TTC549 (cell line): ENCODE results near the gene BLOC1S4.
"Not testable (repeated sequence)": the region's sequence is repeated elsewhere in the genome, so short reads cannot be mapped to it uniquely, and the experiment has no call there.

Source experiments
- FAIRE-seq: peaks from 2 replicates; lab custom pipeline; 2012; peaks lifted over from hg19 to GRCh38; lab: Jason Lieb, UNC

Gene BLOC1S4

GRCh38 chr4:6718932-6719610 lies 3.1 kb downstream of the BLOC1S4 start:
- no peak for FAIRE-seq

DNA sequence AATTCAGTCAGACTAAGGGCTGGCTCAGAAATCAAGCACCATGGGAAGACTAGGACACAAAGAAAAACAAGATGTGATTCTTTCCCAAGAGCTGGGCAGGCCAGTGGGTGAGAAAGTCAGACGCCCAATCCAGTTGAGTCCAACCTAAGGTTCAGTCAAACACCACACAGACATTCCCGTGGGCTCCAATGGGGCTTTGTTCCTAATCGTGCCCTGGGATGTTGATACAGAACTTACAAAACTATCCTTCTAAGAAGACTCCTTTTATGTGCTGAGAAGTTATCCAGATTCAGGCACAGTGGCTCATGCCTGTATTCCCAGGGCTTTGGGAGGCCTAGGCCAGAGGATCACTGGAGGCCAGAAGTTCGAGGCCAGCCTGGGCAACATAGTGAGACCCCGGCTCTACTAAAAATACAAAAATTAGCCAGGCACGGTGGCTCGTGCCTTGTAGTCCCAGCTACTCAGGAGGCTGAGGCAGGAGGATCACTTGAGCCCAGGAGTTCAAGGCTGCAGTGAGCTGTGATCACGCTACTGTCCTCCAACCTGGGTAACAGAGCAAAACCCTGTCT lies 3.7 kb downstream of the BLOC1S4 start:
- no peak for FAIRE-seq

DNA sequence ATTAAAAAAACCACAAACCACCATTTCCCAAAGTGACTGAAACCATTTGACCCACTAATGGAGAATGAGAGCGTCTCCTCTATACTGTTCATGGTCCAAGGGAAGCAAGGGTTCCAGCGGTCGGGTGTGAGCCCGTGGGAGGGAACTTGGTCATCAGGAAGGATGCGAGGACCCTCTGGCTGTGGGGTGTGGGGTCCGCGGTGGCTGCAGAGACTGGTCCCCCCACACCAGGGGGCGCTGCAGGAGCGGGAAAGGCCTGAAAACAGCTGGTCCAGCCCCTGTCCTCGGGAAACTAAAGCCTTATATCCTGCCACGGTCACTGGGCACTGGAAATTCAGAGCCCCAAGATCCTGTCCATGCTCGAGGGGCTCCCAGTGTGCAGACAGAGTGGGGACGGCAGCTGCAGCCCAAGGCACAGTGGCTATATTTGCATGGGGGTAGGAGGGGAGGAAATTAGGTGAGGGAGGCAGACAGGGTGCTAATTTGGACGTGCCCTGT lies 4.3 kb downstream of the BLOC1S4 start:
- FAIRE-seq = no peak

DNA sequence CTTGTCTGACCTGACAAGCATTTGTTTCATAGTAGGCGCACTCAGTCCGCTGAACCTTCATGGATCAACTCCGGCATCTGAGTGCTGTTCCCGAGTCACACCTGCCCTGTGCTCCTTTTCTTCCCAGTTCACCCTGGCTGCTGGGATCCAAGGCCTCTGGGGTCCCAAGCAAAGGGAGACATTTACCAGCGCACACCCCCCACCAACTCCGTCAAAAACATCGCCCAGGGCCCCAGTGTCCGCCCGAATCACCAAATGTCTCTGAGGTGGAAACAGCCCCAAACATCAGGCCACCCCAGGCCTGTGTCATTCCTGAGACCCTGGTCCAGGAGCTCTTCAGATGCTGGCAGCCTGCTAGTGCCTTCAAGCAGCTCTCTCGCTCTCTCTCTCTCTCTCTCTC lies 5.1 kb downstream of the BLOC1S4 start:
- no peak for FAIRE-seq

DNA sequence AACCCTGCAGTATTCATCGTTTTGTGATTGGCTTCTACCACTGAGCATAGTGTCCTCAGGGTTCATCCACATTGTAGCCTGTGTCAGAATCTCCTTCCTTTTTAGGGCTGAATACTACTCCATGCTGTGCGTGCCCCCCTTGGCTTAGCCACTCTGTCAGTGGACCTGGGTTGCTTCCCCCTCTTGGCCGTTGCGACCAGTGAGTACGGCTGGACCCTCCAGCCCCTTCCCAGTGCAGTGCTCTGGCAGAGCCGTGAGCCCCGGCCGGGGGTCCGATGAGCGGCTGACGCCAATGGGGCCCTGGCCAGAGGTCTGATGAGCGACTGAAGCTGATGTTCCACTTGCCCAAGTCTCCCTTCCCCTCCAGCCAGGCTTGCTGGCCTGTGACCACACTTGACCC lies 6.9 kb downstream of the BLOC1S4 start:
- FAIRE-seq = no peak

- no peak for FAIRE-seq
Observed at GRCh38 chr4:6723851-6724250, 7.9 kb downstream of the BLOC1S4 start.

- no peak for FAIRE-seq
Observed at GRCh38 chr4:6724421-6725111, 8.6 kb downstream of the BLOC1S4 start.

DNA sequence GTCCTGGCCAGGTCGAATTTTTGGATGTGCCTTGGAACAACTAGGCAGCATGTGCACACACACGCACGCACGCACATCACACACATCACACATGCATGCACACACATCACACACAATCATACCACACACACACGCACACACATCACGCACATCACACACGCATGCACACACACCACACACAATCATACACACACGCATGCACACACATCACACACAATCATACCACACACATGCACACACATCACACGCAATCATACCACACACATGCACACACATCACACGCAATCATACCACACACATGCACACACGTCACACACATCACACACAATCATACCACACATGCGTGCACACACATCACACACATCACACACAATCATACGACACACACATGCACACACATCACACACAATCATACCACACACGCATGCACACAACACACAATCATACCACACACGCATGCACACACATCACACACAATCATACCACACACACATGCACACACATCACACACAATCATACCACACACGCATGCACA lies 9.5 kb downstream of the BLOC1S4 start:
- FAIRE-seq = not testable (repeated sequence)

DNA sequence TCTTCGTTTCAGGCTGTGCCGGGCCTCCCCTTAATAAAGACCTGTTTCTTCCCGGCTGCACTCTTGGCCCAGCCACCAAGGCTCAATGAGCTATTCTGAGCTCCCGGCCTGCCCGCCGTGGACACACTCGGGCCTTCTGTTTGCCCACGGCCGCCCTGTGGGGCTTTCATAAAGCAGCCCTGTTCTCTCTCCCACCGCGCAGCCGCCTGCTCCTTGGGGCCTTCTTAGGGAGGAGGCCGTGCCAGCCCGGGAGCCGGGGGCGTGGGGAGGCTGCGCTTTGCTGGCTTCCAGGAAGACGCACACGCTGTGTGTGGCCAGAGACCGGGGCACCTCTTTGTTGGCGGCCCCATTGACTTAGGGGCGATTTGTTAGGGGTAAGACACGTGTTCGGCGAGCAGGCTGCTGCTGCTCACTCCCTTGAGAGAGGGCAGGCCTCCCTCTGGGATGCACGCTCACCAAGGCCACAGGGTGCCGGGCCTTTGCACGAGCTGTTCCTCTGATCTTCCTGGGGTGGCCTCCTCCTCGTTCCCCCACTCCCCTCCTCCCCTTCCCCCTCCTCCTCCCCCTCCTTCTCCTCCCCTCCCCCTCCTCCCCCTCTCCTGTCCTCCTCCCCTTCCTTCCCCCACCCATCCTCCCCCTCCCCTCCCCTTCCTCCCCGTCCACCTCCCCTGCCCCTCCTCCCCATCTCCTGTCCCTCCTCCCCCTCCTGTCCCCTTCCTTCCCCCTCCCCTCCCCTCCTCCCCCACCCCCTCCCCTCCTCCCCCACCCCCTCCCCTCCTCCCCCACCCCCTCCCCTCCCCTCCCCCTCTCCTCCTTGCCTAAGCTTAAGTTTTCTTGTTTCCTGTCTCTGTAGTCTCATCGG lies 11.3 kb downstream of the BLOC1S4 start:
- no peak for FAIRE-seq

- FAIRE-seq = no peak
Observed at GRCh38 chr4:6727943-6728250, 11.9 kb downstream of the BLOC1S4 start.

DNA sequence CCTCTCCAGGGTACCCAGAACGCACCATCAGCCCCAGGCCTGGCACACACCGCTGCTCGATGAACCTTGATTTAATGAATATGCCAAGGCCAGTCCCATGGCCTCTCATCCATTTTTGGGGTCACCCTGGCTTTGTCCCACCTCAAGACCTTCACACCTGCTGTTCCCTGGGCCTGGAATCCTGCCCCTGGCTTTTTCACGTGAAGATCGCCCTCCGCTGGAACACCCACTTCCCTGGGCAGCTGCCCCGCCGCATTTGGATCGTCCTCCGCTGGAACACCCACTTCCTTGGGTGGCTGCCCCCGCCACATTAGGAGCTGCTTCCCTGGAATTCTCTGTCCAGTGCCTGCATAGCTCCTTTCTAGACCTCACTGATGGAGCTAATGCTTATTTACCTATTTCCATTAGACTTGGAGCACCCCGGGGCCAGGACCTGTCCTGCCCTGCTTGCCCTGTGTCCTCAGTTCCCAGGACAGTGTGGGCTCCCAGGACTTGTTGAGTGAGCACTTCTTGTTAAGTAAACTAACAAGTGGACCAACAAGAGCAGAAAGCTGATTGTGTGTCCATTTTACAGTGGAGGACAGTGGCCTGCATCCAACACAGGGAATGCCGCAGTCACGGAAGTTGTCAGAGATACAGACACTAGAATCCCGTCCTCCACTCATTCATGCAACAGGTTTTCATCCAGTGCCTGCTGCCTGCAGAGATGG lies 12.5 kb downstream of the BLOC1S4 start:
- no peak for FAIRE-seq

DNA sequence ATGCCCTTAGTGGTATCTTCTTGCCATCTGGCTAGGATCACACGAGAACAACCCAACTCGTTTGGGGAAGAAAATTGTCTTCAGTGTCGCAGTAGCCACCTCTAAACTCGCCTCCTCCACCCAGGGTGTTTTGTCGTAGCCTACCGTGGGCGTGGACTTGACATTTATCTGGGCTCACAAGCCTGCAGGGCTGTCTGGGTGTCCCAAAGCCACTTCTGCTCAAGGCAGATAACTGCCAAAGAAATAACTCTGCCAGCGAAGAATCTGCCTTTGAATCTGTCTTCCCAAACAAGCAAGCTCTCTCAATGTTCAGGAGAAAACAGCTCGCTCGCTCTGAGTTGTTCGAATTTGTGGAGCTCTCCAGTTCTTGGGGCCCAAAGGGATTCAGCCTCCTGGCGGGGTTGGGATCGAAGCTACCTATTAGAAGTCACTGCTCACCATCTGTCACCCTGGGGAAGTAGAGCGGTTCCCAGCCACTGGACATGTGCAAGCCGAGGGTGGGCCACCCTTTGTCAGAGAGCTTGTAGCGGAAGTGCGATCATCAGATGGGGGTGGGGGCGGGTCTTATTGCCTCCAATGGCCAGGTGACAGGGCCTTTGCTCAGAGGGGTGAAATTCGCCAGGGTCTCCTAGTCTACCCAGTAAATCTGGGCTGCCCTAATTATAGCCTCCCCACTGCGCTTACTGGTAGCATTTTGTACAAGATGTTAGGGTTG lies 14.8 kb downstream of the BLOC1S4 start:
- no peak for FAIRE-seq

GRCh38 chr4:6731318-6731675 lies 15.3 kb downstream of the BLOC1S4 start:
- no peak for FAIRE-seq

DNA sequence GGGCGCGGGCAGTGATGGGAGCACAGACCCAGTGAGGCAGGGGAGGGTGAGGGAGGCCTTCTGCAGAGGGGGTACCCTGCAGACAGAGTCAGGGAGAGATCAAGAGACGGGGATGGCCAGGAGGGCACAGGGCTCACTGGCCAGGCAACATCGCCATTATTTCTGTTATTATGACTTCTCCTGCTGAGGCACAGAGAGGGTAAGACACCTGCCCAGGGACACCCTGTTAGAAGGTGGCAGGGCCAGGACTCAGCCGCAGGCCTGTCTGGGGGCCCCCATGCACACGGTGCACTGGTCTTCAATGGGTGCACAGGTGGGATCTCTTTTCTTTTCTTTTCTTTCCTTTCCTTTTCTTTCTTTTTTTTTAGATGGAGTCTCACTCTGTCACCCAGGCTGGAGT lies 15.8 kb downstream of the BLOC1S4 start:
- FAIRE-seq = no peak

- FAIRE-seq = no peak
Observed at GRCh38 chr4:6732441-6733357, 16.7 kb downstream of the BLOC1S4 start.

DNA sequence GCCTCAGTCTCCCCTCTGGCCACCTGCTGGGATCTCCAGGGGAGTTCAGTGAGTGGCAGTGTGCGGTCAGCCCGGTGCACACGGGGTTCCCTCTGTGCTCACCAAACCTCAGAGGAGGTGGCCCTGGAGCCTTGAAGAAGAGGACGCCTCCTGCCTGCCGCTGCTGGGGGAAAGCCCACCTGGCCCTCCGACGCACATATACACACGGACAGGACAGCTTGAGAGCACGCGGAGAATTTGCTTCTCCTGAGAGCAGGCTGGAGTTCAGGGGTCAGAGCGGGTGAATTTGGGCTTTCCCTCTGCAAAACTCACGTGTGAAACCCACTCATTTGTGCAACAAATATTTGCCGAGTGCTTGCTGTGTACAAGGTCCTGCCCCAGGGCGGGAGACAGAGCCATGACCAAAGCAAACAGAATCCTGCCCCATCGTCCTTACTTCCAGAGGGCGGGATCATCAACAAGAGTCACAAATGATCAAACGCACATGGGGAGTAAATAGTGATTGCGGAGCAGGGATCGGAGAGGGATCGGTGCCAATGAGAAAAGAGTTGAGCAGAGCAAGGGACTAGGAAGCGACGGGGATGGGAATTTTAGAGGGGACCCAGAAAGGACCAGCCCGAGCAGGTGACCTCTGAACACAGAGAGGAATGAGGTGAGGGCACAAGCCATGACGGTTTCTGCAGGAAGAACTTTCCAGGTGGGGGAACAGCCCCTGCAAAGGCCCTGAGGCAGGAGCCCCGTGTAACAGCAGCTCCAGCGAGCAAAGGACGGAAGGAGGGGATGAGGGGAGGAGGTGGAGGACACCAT lies 17.6 kb downstream of the BLOC1S4 start:
- FAIRE-seq = no peak

DNA sequence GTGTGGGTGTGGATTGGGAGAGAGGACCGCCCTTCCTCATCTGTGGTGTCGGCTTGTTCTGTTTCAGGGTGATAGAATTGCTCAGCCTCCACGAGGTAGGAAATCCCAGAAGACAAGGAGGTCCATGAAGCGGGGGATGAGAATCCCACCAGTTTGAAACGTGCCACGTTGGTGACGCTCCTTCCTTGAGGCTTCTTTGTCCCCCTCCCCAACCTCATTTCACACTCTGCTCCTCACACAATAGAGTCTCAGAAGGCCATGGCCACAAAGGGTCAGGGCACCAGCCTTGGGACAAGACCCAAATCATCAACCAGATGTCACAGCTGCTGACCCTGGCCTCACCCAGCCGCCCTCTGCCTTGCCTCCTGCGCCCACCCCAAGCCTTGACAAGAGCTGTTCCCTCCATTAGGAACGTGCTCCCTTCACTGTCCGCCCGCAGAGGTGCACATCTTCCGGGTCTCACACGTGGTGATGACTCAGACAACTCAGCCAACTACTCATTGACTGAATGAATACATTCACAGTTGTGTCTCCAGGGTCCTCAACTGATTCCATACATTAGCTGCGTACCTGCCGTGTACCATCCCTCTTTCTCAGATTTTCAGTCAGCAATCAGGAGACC lies 18.3 kb downstream of the BLOC1S4 start:
- FAIRE-seq = no peak

DNA sequence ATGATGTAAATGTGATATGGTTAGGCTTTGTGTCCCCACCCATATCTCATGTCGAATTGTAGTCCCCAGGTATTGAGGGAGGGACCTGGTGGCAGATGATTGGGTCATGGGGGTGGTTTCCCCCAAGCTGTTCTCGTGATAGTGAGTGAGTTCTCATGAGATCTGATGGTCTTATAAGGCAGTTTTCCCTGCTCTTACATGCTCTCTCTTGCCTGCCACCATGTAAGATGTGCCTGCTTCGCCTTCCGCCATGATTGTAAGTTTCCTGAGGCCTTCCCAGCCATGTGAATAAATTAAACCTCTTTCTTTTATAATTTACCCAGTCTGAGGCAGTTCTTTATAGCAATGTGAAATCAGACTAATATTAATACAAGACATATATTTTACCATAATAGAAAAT lies 23.9 kb downstream of the BLOC1S4 start:
- FAIRE-seq = no peak

DNA sequence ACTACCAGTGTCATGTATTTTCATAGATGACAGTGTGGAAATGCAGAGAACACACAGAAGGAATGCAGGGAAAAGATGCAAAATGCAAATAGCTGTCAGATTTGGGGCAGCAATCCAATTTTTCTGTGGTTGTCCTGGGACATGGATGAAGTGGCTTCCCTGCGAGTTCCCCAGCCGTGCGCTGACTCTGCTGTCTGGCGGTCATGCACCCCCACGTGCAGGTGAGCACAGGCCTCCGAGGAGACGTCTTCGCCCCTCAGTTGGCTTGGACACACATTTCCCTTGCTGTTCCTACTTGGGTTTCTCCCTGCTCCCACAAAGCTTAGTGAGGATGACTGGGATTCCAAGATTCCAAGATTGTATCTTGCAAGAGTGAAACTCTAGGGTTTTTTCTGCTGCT lies 24.4 kb downstream of the BLOC1S4 start:
- FAIRE-seq = no peak
